NT2/D1 (cell line): ENCODE data around the gene VMAC.

Experiments
- DNase-seq: peaks from one replicate; pipeline ENCODE4 v3.0.0-alpha.2; 2011; ENCODE audit warnings: low read depth, low spot score
- H3K27me3 ChIP-seq: 2 replicates; pipeline ENCODE4 v1.6.0; 2011; ENCODE audit warnings: mild to moderate bottlenecking; ENCODE audit not compliant: insufficient read length, insufficient read depth
- H3K36me3 ChIP-seq: 2 replicates; pipeline ENCODE4 v1.6.1; 2011; ENCODE audit warnings: mild to moderate bottlenecking, low read length, mixed read lengths; ENCODE audit not compliant: insufficient read depth, insufficient read length
- H3K4me1 ChIP-seq: 2 replicates; pipeline ENCODE4 v1.5.1; 2011; ENCODE audit not compliant: insufficient read depth, insufficient read length
- H3K4me3 ChIP-seq: 2 replicates; pipeline ENCODE4 v1.5.1; 2011; ENCODE audit warnings: low read depth; ENCODE audit not compliant: insufficient read length
- H3K9ac ChIP-seq: 2 replicates; pipeline ENCODE4 v1.6.0; 2011; ENCODE audit warnings: low read depth; ENCODE audit not compliant: insufficient read length
- H3K9me3 ChIP-seq: 2 replicates; pipeline ENCODE4 v1.5.1; 2011; ENCODE audit warnings: mild to moderate bottlenecking, low read length; ENCODE audit not compliant: insufficient read depth
- SUZ12 ChIP-seq: IDR thresholded peaks from 2 replicates; pipeline ENCODE4 v1.6.1; 2011; ENCODE audit not compliant: insufficient read length, insufficient read depth; ENCODE audit errors: extremely low read depth
- YY1 ChIP-seq: IDR thresholded peaks from 2 replicates; pipeline ENCODE4 v1.6.1; 2011; ENCODE audit not compliant: insufficient read length, insufficient read depth
- ZNF274 ChIP-seq: IDR thresholded peaks from 2 replicates; pipeline ENCODE4 v1.6.1; 2011; ENCODE audit warnings: mild to moderate bottlenecking, low read depth, low read length

The VMAC gene

GRCh38 chr19:5941673-5942072, 37.0 kb downstream of the VMAC start:
- Histone ChIP-seq H3K9me3 (no peaks in the 10 kb centered on the region), H3K36me3 (peaks cover 72% of the 10 kb centered on the region), H3K27me3 (no peaks in the 10 kb centered on the region), H3K4me3 (no peak overlapping the region), H3K4me1 (peaks cover 10% of the 10 kb centered on the region), H3K9ac (no peak overlapping the region)
- DNase-seq, result no peak
- TF ChIP-seq YY1 (no peak), ZNF274 (no peak), SUZ12 (no peak)

- H3K9ac ChIP-seq, result no peak overlapping the region
- no peak for TF ChIP-seq SUZ12
- TF ChIP-seq ZNF274, result no peak
- no peak for TF ChIP-seq YY1
- H3K4me1 ChIP-seq, result peaks cover 10% of the 10 kb centered on the region
- peaks cover 62% of the 10 kb centered on the region for H3K36me3 ChIP-seq
- H3K4me3 ChIP-seq, result no peak overlapping the region
- no peaks in the 10 kb centered on the region for H3K27me3 ChIP-seq
- no peaks in the 10 kb centered on the region for H3K9me3 ChIP-seq
- no peak for DNase-seq
Measured at GRCh38 chr19:5943045-5943444, 38.4 kb downstream of the VMAC start.

GRCh38 chr19:5943623-5944022, 39.0 kb downstream of the VMAC start:
- H3K36me3 ChIP-seq, result peaks cover 64% of the 10 kb centered on the region
- no peak overlapping the region for H3K4me3 ChIP-seq
- no peak overlapping the region for H3K9ac ChIP-seq
- no peaks in the 10 kb centered on the region for H3K9me3 ChIP-seq
- no peaks in the 10 kb centered on the region for H3K27me3 ChIP-seq
- TF ChIP-seq ZNF274 (no peak), YY1 (no peak), SUZ12 (no peak)
- H3K4me1 ChIP-seq, result peaks cover 10% of the 10 kb centered on the region
- DNase-seq, result no peak

GRCh38 chr19:5947435-5947834, 42.8 kb downstream of the VMAC start:
- H3K9ac ChIP-seq, result no peak overlapping the region
- no peaks in the 10 kb centered on the region for H3K9me3 ChIP-seq
- no peaks in the 10 kb centered on the region for H3K27me3 ChIP-seq
- no peak overlapping the region for H3K4me3 ChIP-seq
- TF ChIP-seq YY1 (no peak), ZNF274 (no peak), SUZ12 (no peak)
- peaks cover 58% of the 10 kb centered on the region for H3K36me3 ChIP-seq
- H3K4me1 ChIP-seq, result peaks cover 18% of the 10 kb centered on the region
- no peak for DNase-seq

- no peak for DNase-seq
- Histone ChIP-seq H3K4me1 (peaks cover 15% of the 10 kb centered on the region), H3K9ac (no peak overlapping the region), H3K9me3 (no peaks in the 10 kb centered on the region), H3K36me3 (peaks cover 51% of the 10 kb centered on the region), H3K4me3 (no peak overlapping the region), H3K27me3 (no peaks in the 10 kb centered on the region)
- TF ChIP-seq SUZ12 (no peak), YY1 (no peak), ZNF274 (no peak)
Measured at GRCh38 chr19:5948752-5949564, 44.3 kb downstream of the VMAC start.

- no peak overlapping the region for H3K9ac ChIP-seq
- no peak for DNase-seq
- no peak for TF ChIP-seq SUZ12
- TF ChIP-seq ZNF274, result no peak
- no peak for TF ChIP-seq YY1
- H3K9me3 ChIP-seq, result no peaks in the 10 kb centered on the region
- H3K36me3 ChIP-seq, result peaks cover 46% of the 10 kb centered on the region
- no peak overlapping the region for H3K4me3 ChIP-seq
- no peaks in the 10 kb centered on the region for H3K27me3 ChIP-seq
- H3K4me1 ChIP-seq, result peaks cover 14% of the 10 kb centered on the region
Measured at GRCh38 chr19:5949792-5950305, 45.2 kb downstream of the VMAC start.

- Histone ChIP-seq H3K4me3 (no peak overlapping the region), H3K36me3 (peaks cover 39% of the 10 kb centered on the region), H3K9me3 (no peaks in the 10 kb centered on the region), H3K27me3 (no peaks in the 10 kb centered on the region), H3K9ac (no peak overlapping the region), H3K4me1 (peaks cover 12% of the 10 kb centered on the region)
- no peak for TF ChIP-seq SUZ12
- no peak for TF ChIP-seq ZNF274
- no peak for TF ChIP-seq YY1
- no peak for DNase-seq
Measured at GRCh38 chr19:5950741-5951140, 46.1 kb downstream of the VMAC start.

- peaks cover 34% of the 10 kb centered on the region for H3K36me3 ChIP-seq
- H3K4me3 ChIP-seq, result no peak overlapping the region
- H3K4me1 ChIP-seq, result peaks cover 12% of the 10 kb centered on the region
- no peaks in the 10 kb centered on the region for H3K9me3 ChIP-seq
- no peaks in the 10 kb centered on the region for H3K27me3 ChIP-seq
- TF ChIP-seq ZNF274 (no peak), SUZ12 (no peak), YY1 (no peak)
- no peak overlapping the region for H3K9ac ChIP-seq
- no peak for DNase-seq
Measured at GRCh38 chr19:5951338-5951861, 46.7 kb downstream of the VMAC start.
